Activated CD4-positive, alpha-beta T cell treated with anti-CD3 and anti-CD28 coated beads, Interleukin-2, Interleukin-4, amounts not matched to agents 100 ng/mL and 50 ng/mL, durations not matched to agents 16 hours and 8 hours (primary cell): Measurements from ENCODE around the gene LHX1.

ENCODE experiments used
- DNase-seq: peaks from one replicate; pipeline ENCODE4 v3.0.0-alpha.2; 2020; ENCODE audit warnings: low spot score

The LHX1 gene

GRCh38 chr17:36937001-36937958 lies at the start of gene LHX1:
Gene LHX1, plus strand, starts transcription at chr17:36937475. Its CDS starts 723 bp downstream, at chr17:36938198.
- DNase-seq, result no peak

- DNase-seq, result no peak
Measured at GRCh38 chr17:36888236-36888951, 48.9 kb upstream of the LHX1 start.

- DNase-seq, result no peak
Measured at GRCh38 chr17:36889770-36890349, 47.4 kb upstream of the LHX1 start.

GRCh38 chr17:36890398-36891168 lies 46.7 kb upstream of the LHX1 start:
- DNase-seq, result no peak

GRCh38 chr17:36892112-36892838 lies 45.0 kb upstream of the LHX1 start:
- no peak for DNase-seq

- DNase-seq, result no peak
Measured at GRCh38 chr17:36894177-36894576, 43.1 kb upstream of the LHX1 start.

- DNase-seq, result no peak
Measured at GRCh38 chr17:36894925-36895324, 42.4 kb upstream of the LHX1 start.

GRCh38 chr17:36899250-36900159 lies 37.8 kb upstream of the LHX1 start:
- DNase-seq, result no peak

- DNase-seq, result no peak
Measured at GRCh38 chr17:36900160-36900512, 37.1 kb upstream of the LHX1 start.

- no peak for DNase-seq
Measured at GRCh38 chr17:36901506-36901905, 35.8 kb upstream of the LHX1 start.

- no peak for DNase-seq
Measured at GRCh38 chr17:36907407-36907806, 29.9 kb upstream of the LHX1 start.

- DNase-seq, result no peak
Measured at GRCh38 chr17:36910513-36910912, 26.8 kb upstream of the LHX1 start.

GRCh38 chr17:36911001-36911400 lies 26.3 kb upstream of the LHX1 start:
- no peak for DNase-seq

- DNase-seq, result no peak
Measured at GRCh38 chr17:36913132-36913531, 24.1 kb upstream of the LHX1 start.

GRCh38 chr17:36918211-36918691 lies 19.0 kb upstream of the LHX1 start:
- DNase-seq, result no peak

- no peak for DNase-seq
Measured at GRCh38 chr17:36919407-36919968, 17.8 kb upstream of the LHX1 start.

- no peak for DNase-seq
Measured at GRCh38 chr17:36920032-36921005, 17.0 kb upstream of the LHX1 start.

GRCh38 chr17:36921095-36921851 lies 16.0 kb upstream of the LHX1 start:
- peak; percentile 73 for DNase-seq
